HEK293 (cell line): ENCODE results near the gene LOXL1.

Experiments
- CTCF ChIA-PET: fragments of 350-600 bp; formaldehyde crosslinking; extraction: SDS; loops from one replicate; lab custom pipeline; 2021; ENCODE audit warnings: antibody characterized with exemption; lab: Yijun Ruan, JAX
- POLR2A ChIA-PET: fragments of 300-600 bp; formaldehyde crosslinking; extraction: SDS; loops from one replicate; lab custom pipeline; 2020; ENCODE audit warnings: antibody characterized with exemption, inconsistent platforms; lab: Yijun Ruan, JAX
- H3K27ac ChIP-seq: fragments of 200-500 bp; sonication (Bioruptor generic); 2 replicates; pipeline ENCODE4 v1.5.1; 2014; ENCODE audit warnings: low read depth, low read length, control low read depth, inconsistent platforms; ENCODE audit errors: extremely low read depth
- H3K36me3 ChIP-seq, 2 experiments: fragments of 200-500 bp in 1 of 2; sonication (Bioruptor generic) in 1 of 2; 1 replicate in 1 of 2; 2 replicates in 1 of 2; pipeline ENCODE4 v1.5.1; 2014 to 2017; ENCODE audit warnings: inconsistent platforms in 2 of 2, low read length in 2 of 2; ENCODE audit not compliant: control insufficient read depth in 2 of 2, insufficient read depth in 1 of 2
- H3K4me1 ChIP-seq: fragments of 200-500 bp; sonication (Bioruptor generic); 2 replicates; pipeline ENCODE4 v1.5.1; 2014; ENCODE audit warnings: mild to moderate bottlenecking, low read length, inconsistent platforms; ENCODE audit not compliant: control insufficient read depth, insufficient read depth
- H3K4me3 ChIP-seq: 2 replicates; pipeline ENCODE4 v1.5.1; 2011; ENCODE audit warnings: low read depth, mild to moderate bottlenecking, control low read depth, low read length, moderate library complexity
- H3K9me3 ChIP-seq: fragments of 200-500 bp; sonication (Bioruptor generic); 2 replicates; pipeline ENCODE4 v1.5.1; 2014; ENCODE audit warnings: low read depth, low read length, inconsistent platforms; ENCODE audit not compliant: control insufficient read depth, insufficient read depth
- AEBP2 ChIP-seq: fragments of 450-650 bp; formaldehyde crosslinking; IDR thresholded peaks from 2 replicates; pipeline ENCODE4 v1.5.1; 2016; ENCODE audit warnings: missing biosample characterization, missing genetic modification characterization, borderline replicate concordance
- GLI4 ChIP-seq: fragments of 450-650 bp; formaldehyde crosslinking; IDR thresholded peaks from 2 replicates; pipeline ENCODE4 v1.5.1; 2016; ENCODE audit warnings: missing biosample characterization, missing genetic modification characterization
- HOXD13 ChIP-seq: sonication (generic); formaldehyde crosslinking; IDR thresholded peaks from 2 replicates; pipeline ENCODE4 v1.8.0; 2022; ENCODE audit warnings: missing genetic modification reagents, borderline replicate concordance
- KLF10 ChIP-seq: fragments of 450-650 bp; IDR thresholded peaks from 2 replicates; pipeline ENCODE4 v1.5.1; 2018; ENCODE audit warnings: missing biosample characterization, mild to moderate bottlenecking, missing genetic modification characterization
- YY1 ChIP-seq: fragments of 450-650 bp; formaldehyde crosslinking; IDR thresholded peaks from 2 replicates; pipeline ENCODE4 v1.5.1; 2018; ENCODE audit warnings: missing biosample characterization, missing genetic modification characterization
- ZEB2 ChIP-seq: fragments of 450-650 bp; formaldehyde crosslinking; IDR thresholded peaks from 2 replicates; pipeline ENCODE4 v1.5.1; 2016; ENCODE audit warnings: missing biosample characterization, missing genetic modification characterization
- ZFP69B ChIP-seq: fragments of 450-650 bp; formaldehyde crosslinking; IDR thresholded peaks from 2 replicates; pipeline ENCODE4 v1.5.1; 2016; ENCODE audit warnings: missing biosample characterization, missing genetic modification characterization
- ZNF416 ChIP-seq: fragments of 450-650 bp; formaldehyde crosslinking; IDR thresholded peaks from 2 replicates; pipeline ENCODE4 v1.5.1; 2016; ENCODE audit warnings: missing biosample characterization, missing genetic modification characterization
- ZNF423 ChIP-seq: fragments of 450-650 bp; formaldehyde crosslinking; IDR thresholded peaks from 2 replicates; pipeline ENCODE4 v1.5.1; 2016; ENCODE audit warnings: missing biosample characterization, missing genetic modification characterization
- ZNF76 ChIP-seq: fragments of 450-650 bp; formaldehyde crosslinking; IDR thresholded peaks from 2 replicates; pipeline ENCODE4; 2016; ENCODE audit warnings: low read depth, missing biosample characterization, missing genetic modification characterization, borderline replicate concordance
- ZNF785 ChIP-seq: fragments of 450-650 bp; formaldehyde crosslinking; IDR thresholded peaks from 2 replicates; pipeline ENCODE4 v1.5.1; 2016; ENCODE audit warnings: missing biosample characterization, missing genetic modification characterization
- TF ChIP-seq, protein P1 (sequence below): fragments of 450-650 bp; formaldehyde crosslinking; conservative IDR thresholded peaks from 2 replicates; pipeline ENCODE4 v1.5.1; 2016; ENCODE audit warnings: low read depth, missing biosample characterization, missing genetic modification characterization
- TF ChIP-seq, protein P2 (sequence below): fragments of 450-650 bp; formaldehyde crosslinking; IDR thresholded peaks from 2 replicates; pipeline ENCODE4 v1.5.1; 2016; ENCODE audit warnings: missing biosample characterization, missing genetic modification characterization
- TF ChIP-seq, protein P3 (sequence below): fragments of 450-650 bp; formaldehyde crosslinking; IDR thresholded peaks from 2 replicates; pipeline ENCODE4 v1.5.1; 2016; ENCODE audit warnings: missing biosample characterization, missing genetic modification characterization

Gene LOXL1

GRCh38 chr15:73957276-73957675 lies 31.0 kb downstream of the LOXL1 start:
- CTCF ChIA-PET: interaction anchor here (0.5 to 14.4 kb wide), 7 partner anchors 12 to 1498 kb away, joined by 3 to 276 read pairs (median 3); no protein-coding TSS in a partner anchor
- H3K4me3 ChIP-seq: no peak overlapping the region
- H3K36me3 ChIP-seq: no peaks in the 10 kb centered on the region
- POLR2A ChIA-PET: no interaction called here
- H3K4me1 ChIP-seq: no peaks in the 10 kb centered on the region
- no peaks in the 10 kb centered on the region for H3K9me3 ChIP-seq
- H3K27ac ChIP-seq: no peak overlapping the region
- TF ChIP-seq ZNF785: no peak
- TF ChIP-seq ZFP69B (tag by site-specific recombination): no peak
- no peak for TF ChIP-seq HOXD13 (CRISPR knock-in tag)

DNA sequence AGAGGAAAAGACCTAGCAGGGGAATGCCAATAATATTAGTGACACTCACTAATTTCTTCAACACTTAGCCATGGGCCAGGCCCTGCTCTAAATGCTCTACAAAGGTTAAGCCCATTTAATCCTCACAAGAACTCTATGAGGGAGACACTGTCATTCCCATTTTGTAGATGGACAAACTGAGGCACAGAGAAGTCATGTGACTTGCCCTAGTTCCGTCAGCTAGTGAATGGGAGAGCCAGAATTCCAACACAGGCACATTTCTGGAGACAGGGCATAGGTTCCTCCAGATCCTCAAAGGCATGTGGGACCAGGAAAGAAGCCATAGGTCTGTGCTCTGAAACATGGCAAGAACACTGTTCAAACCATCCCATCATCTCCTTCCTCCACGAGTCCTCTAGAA lies 31.5 kb downstream of the LOXL1 start:
- Histone ChIP-seq H3K4me1 (no peaks in the 10 kb centered on the region), H3K27ac (no peak overlapping the region), H3K4me3 (no peak overlapping the region), H3K9me3 (no peaks in the 10 kb centered on the region)
- ChIA-PET POLR2A (no interaction called here), CTCF (interaction anchor here (0.5 to 14.4 kb wide), 5 partner anchors 9 to 30 kb away, joined by 3 to 276 read pairs (median 4); no protein-coding TSS in a partner anchor)
- TF ChIP-seq GLI4 (tag by site-specific recombination): no peak
- TF ChIP-seq ZEB2 (tag by site-specific recombination): no peak
- TF ChIP-seq ZNF416 (tag by site-specific recombination): no peak
- TF ChIP-seq AEBP2 (tag by site-specific recombination): no peak
- TF ChIP-seq ZNF785: no peak
- TF ChIP-seq, protein P1, sequence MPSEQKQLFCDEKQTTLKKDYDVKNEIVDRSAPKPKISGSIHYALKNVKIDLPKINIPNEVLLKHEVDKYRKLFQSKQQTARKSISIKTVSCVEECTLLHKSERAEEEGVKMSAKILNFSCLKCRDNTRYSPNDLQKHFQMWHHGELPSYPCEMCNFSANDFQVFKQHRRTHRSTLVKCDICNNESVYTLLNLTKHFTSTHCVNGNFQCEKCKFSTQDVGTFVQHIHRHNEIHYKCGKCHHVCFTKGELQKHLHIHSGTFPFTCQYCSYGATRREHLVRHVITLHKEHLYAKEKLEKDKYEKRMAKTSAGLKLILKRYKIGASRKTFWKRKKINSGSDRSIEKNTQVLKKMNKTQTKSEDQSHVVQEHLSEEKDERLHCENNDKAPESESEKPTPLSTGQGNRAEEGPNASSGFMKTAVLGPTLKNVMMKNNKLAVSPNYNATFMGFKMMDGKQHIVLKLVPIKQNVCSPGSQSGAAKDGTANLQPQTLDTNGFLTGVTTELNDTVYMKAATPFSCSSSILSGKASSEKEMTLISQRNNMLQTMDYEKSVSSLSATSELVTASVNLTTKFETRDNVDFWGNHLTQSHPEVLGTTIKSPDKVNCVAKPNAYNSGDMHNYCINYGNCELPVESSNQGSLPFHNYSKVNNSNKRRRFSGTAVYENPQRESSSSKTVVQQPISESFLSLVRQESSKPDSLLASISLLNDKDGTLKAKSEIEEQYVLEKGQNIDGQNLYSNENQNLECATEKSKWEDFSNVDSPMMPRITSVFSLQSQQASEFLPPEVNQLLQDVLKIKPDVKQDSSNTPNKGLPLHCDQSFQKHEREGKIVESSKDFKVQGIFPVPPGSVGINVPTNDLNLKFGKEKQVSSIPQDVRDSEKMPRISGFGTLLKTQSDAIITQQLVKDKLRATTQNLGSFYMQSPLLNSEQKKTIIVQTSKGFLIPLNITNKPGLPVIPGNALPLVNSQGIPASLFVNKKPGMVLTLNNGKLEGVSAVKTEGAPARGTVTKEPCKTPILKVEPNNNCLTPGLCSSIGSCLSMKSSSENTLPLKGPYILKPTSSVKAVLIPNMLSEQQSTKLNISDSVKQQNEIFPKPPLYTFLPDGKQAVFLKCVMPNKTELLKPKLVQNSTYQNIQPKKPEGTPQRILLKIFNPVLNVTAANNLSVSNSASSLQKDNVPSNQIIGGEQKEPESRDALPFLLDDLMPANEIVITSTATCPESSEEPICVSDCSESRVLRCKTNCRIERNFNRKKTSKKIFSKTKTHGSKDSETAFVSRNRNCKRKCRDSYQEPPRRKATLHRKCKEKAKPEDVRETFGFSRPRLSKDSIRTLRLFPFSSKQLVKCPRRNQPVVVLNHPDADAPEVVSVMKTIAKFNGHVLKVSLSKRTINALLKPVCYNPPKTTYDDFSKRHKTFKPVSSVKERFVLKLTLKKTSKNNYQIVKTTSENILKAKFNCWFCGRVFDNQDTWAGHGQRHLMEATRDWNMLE (tag by site-specific recombination): no peak
- no peak for TF ChIP-seq YY1 (tag by site-specific recombination)
- no peak for TF ChIP-seq ZNF423 (tag by site-specific recombination)
- no peak for TF ChIP-seq ZNF76 (tag by site-specific recombination)
- TF ChIP-seq, all 188 proteins: peak for 0
- no peaks in the 10 kb centered on the region for H3K36me3 ChIP-seq

DNA sequence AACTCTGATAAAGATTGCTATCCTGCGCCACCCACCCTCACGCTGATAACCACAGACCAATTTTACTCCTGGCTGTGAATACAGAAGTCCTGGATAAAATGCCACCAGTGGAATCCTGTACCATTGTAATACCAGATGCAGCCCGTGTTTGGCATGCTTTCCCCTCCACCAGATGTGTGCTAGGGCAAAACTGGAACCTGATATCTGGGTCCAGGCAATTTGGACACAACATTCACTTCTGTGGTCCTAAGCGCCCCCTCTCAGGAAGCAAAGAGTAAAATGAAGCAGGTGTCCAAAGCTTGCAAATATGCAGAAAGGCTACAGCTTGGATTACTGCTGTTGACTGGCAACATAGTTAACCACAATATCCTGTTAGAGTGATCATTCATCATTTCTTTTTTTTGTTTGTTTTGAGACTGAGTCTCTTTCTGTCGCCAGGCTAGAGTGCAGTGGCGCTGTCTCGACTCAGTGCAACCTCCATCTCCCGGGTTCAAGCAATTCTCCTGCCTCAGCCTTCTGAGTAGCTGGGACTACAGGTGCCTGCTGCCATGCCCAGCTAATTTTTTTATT lies 32.8 kb downstream of the LOXL1 start:
- TF ChIP-seq KLF10: no peak
- TF ChIP-seq, protein P2, sequence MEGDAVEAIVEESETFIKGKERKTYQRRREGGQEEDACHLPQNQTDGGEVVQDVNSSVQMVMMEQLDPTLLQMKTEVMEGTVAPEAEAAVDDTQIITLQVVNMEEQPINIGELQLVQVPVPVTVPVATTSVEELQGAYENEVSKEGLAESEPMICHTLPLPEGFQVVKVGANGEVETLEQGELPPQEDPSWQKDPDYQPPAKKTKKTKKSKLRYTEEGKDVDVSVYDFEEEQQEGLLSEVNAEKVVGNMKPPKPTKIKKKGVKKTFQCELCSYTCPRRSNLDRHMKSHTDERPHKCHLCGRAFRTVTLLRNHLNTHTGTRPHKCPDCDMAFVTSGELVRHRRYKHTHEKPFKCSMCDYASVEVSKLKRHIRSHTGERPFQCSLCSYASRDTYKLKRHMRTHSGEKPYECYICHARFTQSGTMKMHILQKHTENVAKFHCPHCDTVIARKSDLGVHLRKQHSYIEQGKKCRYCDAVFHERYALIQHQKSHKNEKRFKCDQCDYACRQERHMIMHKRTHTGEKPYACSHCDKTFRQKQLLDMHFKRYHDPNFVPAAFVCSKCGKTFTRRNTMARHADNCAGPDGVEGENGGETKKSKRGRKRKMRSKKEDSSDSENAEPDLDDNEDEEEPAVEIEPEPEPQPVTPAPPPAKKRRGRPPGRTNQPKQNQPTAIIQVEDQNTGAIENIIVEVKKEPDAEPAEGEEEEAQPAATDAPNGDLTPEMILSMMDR (tag by site-specific recombination): peak; percentile 10; the same call in 1 of the 2 replicates
- TF ChIP-seq, protein P3, sequence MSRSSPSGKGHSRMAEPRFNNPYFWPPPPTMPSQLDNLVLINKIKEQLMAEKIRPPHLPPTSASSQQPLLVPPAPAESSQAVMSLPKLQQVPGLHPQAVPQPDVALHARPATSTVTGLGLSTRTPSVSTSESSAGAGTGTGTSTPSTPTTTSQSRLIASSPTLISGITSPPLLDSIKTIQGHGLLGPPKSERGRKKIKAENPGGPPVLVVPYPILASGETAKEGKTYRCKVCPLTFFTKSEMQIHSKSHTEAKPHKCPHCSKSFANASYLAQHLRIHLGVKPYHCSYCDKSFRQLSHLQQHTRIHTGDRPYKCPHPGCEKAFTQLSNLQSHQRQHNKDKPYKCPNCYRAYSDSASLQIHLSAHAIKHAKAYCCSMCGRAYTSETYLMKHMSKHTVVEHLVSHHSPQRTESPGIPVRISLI: 0 out of 2 replicates have a peak, but pooled peaks have one; percentile 14
- ChIA-PET CTCF (interaction anchor here (0.6 to 14.4 kb wide), 6 partner anchors 10 to 89 kb away, joined by 3 to 276 read pairs (median 4); no protein-coding TSS in a partner anchor), POLR2A (interaction anchor here (0.9 kb wide), 1 partner anchor 24 kb away, joined by 3 read pairs; no protein-coding TSS in a partner anchor)
- Histone ChIP-seq H3K4me3 (no peak overlapping the region), H3K27ac (no peak overlapping the region), H3K9me3 (no peaks in the 10 kb centered on the region), H3K4me1 (no peaks in the 10 kb centered on the region), H3K36me3 (no peaks in the 10 kb centered on the region)
